ENCODE measurements around the gene TMED7. TPM values are rescaled to one million over a fixed set of nuclear protein-coding genes. Genes with fewer than 3 reads are reported as not detected.
"Not testable (repeated sequence)": the region's sequence is repeated elsewhere in the genome, so short reads cannot be mapped to it uniquely, and the experiment has no call there.

TMED7 gene
- total RNA-seq = 100 to 1,000 TPM; 131 to 132 TPM

DNA sequence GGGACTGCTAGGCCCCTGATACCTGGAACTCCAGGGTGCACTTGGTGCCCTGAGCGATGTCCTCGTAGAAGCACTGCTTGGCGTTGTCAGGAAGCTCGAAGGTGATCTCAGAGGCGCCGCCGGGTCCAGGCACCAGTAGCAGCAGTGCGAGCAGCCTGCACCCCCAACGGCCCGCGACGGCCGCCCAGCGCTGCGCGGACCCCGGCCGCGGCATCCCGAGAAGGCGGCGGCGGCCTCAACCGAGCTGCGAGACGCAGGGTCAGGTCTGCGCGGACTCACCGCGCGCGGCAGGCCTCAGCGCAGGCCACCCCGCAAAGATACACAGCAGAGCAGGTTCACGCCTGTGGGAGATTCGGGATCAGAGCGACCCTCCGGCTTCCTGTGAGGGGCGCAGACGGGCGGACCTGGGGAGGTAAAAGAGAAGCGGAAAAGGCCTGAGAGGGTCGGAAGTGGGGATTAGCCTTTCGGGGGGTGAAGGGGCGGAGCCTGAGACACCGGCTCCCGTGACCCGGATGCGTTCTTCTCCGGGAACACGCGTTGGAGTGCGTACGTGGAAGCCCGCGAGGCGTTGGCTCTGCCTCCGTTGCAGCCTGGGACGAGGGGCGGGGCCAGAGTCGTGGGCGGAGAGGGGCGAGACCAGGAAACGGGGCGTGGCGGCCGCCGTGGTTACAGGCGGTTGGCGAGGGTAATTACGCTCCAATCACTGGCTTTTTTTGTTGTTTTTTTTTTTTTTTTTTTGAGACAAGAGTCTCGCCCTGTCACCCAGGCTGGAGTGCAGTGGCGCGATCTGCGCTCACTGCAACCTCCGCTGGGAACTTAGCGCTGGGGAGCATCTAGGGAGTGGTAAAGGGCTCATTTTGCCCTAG is at the start of gene TMED7:
Gene TMED7, minus strand, starts transcription at position 458 of the 866 bp plus-strand sequence. Its CDS starts 244 bp downstream, at position 214.
- peak within 1 kb of the TSS; percentile 99 for H3K4me3 ChIP-seq
- H3K27ac ChIP-seq = peak within 1 kb of the TSS; percentile 94
- no peaks in the 10 kb centered on the region for H3K27me3 ChIP-seq (replicated peaks; ENCODE audit: insufficient read depth)
- no peaks in the 10 kb centered on the region for H3K36me3 ChIP-seq
- TF ChIP-seq, protein P1, sequence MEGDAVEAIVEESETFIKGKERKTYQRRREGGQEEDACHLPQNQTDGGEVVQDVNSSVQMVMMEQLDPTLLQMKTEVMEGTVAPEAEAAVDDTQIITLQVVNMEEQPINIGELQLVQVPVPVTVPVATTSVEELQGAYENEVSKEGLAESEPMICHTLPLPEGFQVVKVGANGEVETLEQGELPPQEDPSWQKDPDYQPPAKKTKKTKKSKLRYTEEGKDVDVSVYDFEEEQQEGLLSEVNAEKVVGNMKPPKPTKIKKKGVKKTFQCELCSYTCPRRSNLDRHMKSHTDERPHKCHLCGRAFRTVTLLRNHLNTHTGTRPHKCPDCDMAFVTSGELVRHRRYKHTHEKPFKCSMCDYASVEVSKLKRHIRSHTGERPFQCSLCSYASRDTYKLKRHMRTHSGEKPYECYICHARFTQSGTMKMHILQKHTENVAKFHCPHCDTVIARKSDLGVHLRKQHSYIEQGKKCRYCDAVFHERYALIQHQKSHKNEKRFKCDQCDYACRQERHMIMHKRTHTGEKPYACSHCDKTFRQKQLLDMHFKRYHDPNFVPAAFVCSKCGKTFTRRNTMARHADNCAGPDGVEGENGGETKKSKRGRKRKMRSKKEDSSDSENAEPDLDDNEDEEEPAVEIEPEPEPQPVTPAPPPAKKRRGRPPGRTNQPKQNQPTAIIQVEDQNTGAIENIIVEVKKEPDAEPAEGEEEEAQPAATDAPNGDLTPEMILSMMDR (IDR thresholded peaks at IDR 0.05) = peak; percentile 32
- ATAC-seq (ENCODE audit: insufficient number of reproducible peaks, low FRiP score, low read depth) = peak; percentile 92
- peak; percentile 99 for DNase-seq (ENCODE audit: low spot score)
- H3K9me3 ChIP-seq = no peaks in the 10 kb centered on the region
- peaks cover 27 to 49% of the 10 kb centered on the region in 2 donors for H3K4me1 ChIP-seq (ENCODE audit: control insufficient read depth in 1 of 2, low read depth in 2 of 2)

DNA sequence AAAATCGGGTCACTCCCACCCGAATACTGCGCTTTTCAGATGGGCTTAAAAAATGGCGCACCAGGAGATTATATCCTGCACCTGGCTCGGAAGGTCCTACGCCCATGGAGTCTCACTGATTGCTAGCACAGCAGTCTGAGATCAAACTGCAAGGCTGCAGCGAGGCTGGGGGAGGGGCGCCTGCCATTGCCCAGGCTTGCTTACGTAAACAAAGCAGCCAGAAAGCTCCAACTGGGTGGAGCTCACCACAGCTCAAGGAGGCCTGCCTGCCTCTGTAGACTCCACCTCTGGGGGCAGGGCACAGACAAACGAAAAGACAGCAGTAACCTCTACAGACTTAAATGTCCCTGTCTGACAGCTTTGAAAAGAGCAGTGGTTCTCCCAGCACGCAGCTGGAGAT is 48.9 kb upstream of the TMED7 start:
- H3K4me1 ChIP-seq (ENCODE audit: control insufficient read depth in 1 of 2, low read depth in 2 of 2); H3K27ac ChIP-seq; ATAC-seq (ENCODE audit: insufficient number of reproducible peaks, low FRiP score, low read depth); H3K36me3 ChIP-seq; H3K9me3 ChIP-seq; H3K4me3 ChIP-seq; H3K27me3 ChIP-seq (replicated peaks; ENCODE audit: insufficient read depth); DNase-seq (ENCODE audit: low spot score): not testable (repeated sequence)

DNA sequence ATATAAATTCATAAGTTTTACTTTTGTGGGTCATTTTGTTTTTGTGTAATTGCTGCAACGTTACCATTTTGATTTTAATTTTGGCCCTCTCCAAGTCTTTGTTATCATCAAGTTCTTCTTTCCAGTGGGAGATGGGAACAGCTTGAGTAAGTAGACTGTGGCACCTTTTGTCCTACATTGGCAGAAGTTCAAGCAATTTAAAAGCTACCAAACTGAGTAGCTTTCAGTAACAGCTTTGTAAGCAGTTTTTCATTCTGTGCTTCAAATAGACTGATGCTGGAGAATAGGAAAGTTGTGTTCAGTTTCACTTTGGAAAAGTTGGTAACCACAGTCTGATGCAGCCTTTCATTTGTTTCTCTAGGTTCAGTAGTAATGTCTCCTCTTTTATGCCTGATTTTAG is 47.8 kb upstream of the TMED7 start:
- TF ChIP-seq, protein P1 (IDR thresholded peaks at IDR 0.05) = no peak
- H3K4me3 ChIP-seq = no peak overlapping the region
- no peaks in the 10 kb centered on the region for H3K9me3 ChIP-seq
- no peak overlapping the region for H3K27ac ChIP-seq
- H3K36me3 ChIP-seq = no peaks in the 10 kb centered on the region
- no peaks in the 10 kb centered on the region for H3K27me3 ChIP-seq (replicated peaks; ENCODE audit: insufficient read depth)
- ATAC-seq (ENCODE audit: insufficient number of reproducible peaks, low FRiP score, low read depth) = no peak
- no peaks in the 10 kb centered on the region for H3K4me1 ChIP-seq (ENCODE audit: control insufficient read depth in 1 of 2, low read depth in 2 of 2)
- DNase-seq (ENCODE audit: low spot score) = no peak

DNA sequence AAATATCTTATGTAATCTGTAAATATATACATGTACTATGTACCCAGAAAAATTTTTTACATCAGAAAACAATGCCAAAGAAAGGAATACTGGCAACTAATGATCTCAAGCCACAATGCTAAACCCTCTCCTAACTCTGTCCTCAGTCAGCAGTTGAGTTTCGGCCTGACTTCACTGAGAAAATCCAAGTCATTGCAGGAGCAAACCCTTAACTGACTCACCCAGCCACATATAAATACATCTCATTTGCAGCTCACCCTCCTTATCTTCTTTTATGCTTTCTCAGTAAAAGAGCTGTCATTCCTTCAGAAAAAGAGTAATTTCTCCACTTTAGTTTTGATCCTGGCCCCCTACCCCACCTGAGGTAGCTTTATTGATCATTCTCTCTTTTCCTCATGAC is 46.1 kb upstream of the TMED7 start:
- no peaks in the 10 kb centered on the region for H3K9me3 ChIP-seq
- no peak for DNase-seq (ENCODE audit: low spot score)
- H3K27ac ChIP-seq = no peak overlapping the region
- ATAC-seq (ENCODE audit: insufficient number of reproducible peaks, low FRiP score, low read depth) = no peak
- no peaks in the 10 kb centered on the region for H3K27me3 ChIP-seq (replicated peaks; ENCODE audit: insufficient read depth)
- H3K4me3 ChIP-seq = no peak overlapping the region
- H3K4me1 ChIP-seq (ENCODE audit: control insufficient read depth in 1 of 2, low read depth in 2 of 2) = no peaks in the 10 kb centered on the region
- no peaks in the 10 kb centered on the region for H3K36me3 ChIP-seq
- TF ChIP-seq, protein P1 (IDR thresholded peaks at IDR 0.05) = no peak

DNA sequence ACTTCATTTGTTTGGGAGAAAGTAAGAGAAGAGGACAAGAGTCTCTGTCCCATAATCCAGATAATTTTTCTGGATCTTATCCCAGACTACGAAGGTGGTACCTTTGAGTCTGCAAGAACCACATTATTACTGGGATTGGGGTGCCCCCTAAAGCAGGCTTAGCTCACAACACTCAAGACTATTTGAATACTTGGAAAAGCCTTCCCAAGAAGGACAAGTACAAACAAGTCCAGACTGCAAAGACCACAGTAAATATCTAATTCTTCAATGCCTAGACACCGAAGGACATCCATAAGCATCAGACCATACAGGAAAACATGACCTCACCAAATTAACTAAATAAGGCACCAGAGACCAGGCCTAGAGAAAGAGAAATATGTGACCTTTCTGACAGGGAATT is 40.2 kb upstream of the TMED7 start:
- no peaks in the 10 kb centered on the region for H3K36me3 ChIP-seq
- no peak overlapping the region for H3K4me3 ChIP-seq
- H3K9me3 ChIP-seq = peaks cover 3% of the 10 kb centered on the region
- H3K27ac ChIP-seq = no peak overlapping the region
- no peaks in the 10 kb centered on the region for H3K27me3 ChIP-seq (replicated peaks; ENCODE audit: insufficient read depth)
- no peak for ATAC-seq (ENCODE audit: insufficient number of reproducible peaks, low FRiP score, low read depth)
- H3K4me1 ChIP-seq (ENCODE audit: control insufficient read depth in 1 of 2, low read depth in 2 of 2) = peaks cover 0 to 7% of the 10 kb centered on the region in 2 donors
- DNase-seq (ENCODE audit: low spot score) = no peak
- TF ChIP-seq, protein P1 (IDR thresholded peaks at IDR 0.05) = no peak

Data from thoracic aorta (tissue), 2 donors.